ENCODE data around the gene HLA-DOA. TPM values are rescaled to one million over a fixed set of nuclear protein-coding genes. Genes with fewer than 3 reads are reported as not detected.

HLA-DOA gene
- total and polyA plus RNA-seq, 2 of the 8 experiments (the other 6 are each of a cell fraction or from before 2014, with no cell fraction given), result 23.7 to 89.0 TPM

- TF ChIP-seq, protein P1, sequence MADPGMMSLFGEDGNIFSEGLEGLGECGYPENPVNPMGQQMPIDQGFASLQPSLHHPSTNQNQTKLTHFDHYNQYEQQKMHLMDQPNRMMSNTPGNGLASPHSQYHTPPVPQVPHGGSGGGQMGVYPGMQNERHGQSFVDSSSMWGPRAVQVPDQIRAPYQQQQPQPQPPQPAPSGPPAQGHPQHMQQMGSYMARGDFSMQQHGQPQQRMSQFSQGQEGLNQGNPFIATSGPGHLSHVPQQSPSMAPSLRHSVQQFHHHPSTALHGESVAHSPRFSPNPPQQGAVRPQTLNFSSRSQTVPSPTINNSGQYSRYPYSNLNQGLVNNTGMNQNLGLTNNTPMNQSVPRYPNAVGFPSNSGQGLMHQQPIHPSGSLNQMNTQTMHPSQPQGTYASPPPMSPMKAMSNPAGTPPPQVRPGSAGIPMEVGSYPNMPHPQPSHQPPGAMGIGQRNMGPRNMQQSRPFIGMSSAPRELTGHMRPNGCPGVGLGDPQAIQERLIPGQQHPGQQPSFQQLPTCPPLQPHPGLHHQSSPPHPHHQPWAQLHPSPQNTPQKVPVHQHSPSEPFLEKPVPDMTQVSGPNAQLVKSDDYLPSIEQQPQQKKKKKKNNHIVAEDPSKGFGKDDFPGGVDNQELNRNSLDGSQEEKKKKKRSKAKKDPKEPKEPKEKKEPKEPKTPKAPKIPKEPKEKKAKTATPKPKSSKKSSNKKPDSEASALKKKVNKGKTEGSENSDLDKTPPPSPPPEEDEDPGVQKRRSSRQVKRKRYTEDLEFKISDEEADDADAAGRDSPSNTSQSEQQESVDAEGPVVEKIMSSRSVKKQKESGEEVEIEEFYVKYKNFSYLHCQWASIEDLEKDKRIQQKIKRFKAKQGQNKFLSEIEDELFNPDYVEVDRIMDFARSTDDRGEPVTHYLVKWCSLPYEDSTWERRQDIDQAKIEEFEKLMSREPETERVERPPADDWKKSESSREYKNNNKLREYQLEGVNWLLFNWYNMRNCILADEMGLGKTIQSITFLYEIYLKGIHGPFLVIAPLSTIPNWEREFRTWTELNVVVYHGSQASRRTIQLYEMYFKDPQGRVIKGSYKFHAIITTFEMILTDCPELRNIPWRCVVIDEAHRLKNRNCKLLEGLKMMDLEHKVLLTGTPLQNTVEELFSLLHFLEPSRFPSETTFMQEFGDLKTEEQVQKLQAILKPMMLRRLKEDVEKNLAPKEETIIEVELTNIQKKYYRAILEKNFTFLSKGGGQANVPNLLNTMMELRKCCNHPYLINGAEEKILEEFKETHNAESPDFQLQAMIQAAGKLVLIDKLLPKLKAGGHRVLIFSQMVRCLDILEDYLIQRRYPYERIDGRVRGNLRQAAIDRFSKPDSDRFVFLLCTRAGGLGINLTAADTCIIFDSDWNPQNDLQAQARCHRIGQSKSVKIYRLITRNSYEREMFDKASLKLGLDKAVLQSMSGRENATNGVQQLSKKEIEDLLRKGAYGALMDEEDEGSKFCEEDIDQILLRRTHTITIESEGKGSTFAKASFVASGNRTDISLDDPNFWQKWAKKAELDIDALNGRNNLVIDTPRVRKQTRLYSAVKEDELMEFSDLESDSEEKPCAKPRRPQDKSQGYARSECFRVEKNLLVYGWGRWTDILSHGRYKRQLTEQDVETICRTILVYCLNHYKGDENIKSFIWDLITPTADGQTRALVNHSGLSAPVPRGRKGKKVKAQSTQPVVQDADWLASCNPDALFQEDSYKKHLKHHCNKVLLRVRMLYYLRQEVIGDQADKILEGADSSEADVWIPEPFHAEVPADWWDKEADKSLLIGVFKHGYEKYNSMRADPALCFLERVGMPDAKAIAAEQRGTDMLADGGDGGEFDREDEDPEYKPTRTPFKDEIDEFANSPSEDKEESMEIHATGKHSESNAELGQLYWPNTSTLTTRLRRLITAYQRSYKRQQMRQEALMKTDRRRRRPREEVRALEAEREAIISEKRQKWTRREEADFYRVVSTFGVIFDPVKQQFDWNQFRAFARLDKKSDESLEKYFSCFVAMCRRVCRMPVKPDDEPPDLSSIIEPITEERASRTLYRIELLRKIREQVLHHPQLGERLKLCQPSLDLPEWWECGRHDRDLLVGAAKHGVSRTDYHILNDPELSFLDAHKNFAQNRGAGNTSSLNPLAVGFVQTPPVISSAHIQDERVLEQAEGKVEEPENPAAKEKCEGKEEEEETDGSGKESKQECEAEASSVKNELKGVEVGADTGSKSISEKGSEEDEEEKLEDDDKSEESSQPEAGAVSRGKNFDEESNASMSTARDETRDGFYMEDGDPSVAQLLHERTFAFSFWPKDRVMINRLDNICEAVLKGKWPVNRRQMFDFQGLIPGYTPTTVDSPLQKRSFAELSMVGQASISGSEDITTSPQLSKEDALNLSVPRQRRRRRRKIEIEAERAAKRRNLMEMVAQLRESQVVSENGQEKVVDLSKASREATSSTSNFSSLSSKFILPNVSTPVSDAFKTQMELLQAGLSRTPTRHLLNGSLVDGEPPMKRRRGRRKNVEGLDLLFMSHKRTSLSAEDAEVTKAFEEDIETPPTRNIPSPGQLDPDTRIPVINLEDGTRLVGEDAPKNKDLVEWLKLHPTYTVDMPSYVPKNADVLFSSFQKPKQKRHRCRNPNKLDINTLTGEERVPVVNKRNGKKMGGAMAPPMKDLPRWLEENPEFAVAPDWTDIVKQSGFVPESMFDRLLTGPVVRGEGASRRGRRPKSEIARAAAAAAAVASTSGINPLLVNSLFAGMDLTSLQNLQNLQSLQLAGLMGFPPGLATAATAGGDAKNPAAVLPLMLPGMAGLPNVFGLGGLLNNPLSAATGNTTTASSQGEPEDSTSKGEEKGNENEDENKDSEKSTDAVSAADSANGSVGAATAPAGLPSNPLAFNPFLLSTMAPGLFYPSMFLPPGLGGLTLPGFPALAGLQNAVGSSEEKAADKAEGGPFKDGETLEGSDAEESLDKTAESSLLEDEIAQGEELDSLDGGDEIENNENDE (IDR thresholded peaks at IDR 0.05; ENCODE audit: insufficient replicate concordance, low read length), result no peak
- TF ChIP-seq TCF12 (IDR thresholded peaks at IDR 0.05; ENCODE audit: low read depth, low read length) (no peak), GTF2F1 (IDR thresholded peaks at IDR 0.05; ENCODE audit: borderline replicate concordance, low read depth, low read length) (no peak), HDAC2 (IDR thresholded peaks at IDR 0.05; ENCODE audit: borderline replicate concordance in 1 of 2, low read depth in 2 of 2, low read length in 2 of 2) (no peak), EP300 (IDR thresholded peaks at IDR 0.05; ENCODE audit: borderline replicate concordance in 1 of 2, low read depth in 2 of 2, low read length in 2 of 2) (no peak), SP1 (IDR thresholded peaks at IDR 0.05; ENCODE audit: low read depth, low read length) (no peak)
Observed at GRCh38 chr6:33024521-33024920, 15.1 kb upstream of the HLA-DOA start (continued).

Data from H1 (cell line).